IMR-90 (cell line): ENCODE measurements around the gene NDOR1. TPM values are rescaled to one million over a fixed set of nuclear protein-coding genes. Genes with fewer than 3 reads are reported as not detected.

Source experiments
- ATAC-seq: fragments of 200-7000 bp; cut with Tn5 transposase; 2 replicates; pipeline ENCODE4 v1.9.1; 2020; ENCODE audit warnings: low read depth, mild to moderate bottlenecking, moderate library complexity
- BruUV-seq: library from RNA; stranded (reverse); fragments of 400-500 nt; replicated peaks from 2 replicates; lab custom pipeline; 2021; lab: Mats Ljungman, UMichigan
- CTCF ChIA-PET: fragments of 300-600 bp; formaldehyde crosslinking; extraction: SDS; loops from one replicate; lab custom pipeline; 2021; ENCODE audit warnings: antibody characterized with exemption; lab: Yijun Ruan, JAX
- POLR2A ChIA-PET: fragments of 300-600 bp; sonication (Branson Sonifier 250); formaldehyde crosslinking; loops from one replicate; lab custom pipeline; 2022; ENCODE audit warnings: antibody characterized with exemption; ENCODE audit not compliant: unreplicated experiment; lab: Charles Lee
- DNase-seq: peaks from one replicate; pipeline ENCODE4 v3.0.0; 2013
- H2AFZ ChIP-seq: replicated peaks from 2 replicates; pipeline ENCODE3; 2013; ENCODE audit warnings: low read length, mild to moderate bottlenecking; ENCODE audit not compliant: poor library complexity
- H2AK5ac ChIP-seq: 2 replicates; pipeline ENCODE4 v1.6.1; 2013; ENCODE audit warnings: low read depth, low read length, inconsistent platforms
- H2AK9ac ChIP-seq: replicated peaks from 2 replicates; pipeline ENCODE3; 2013; ENCODE audit warnings: mild to moderate bottlenecking, low read depth, low read length, moderate library complexity; ENCODE audit not compliant: poor library complexity
- H2BK120ac ChIP-seq: 2 replicates; pipeline ENCODE4 v1.6.1; 2013; ENCODE audit warnings: low read depth, low read length, inconsistent platforms
- H2BK15ac ChIP-seq: 3 replicates; pipeline ENCODE4 v1.6.1; 2013; ENCODE audit warnings: low read depth, low read length, inconsistent platforms
- H2BK20ac ChIP-seq: 2 replicates; pipeline ENCODE4 v1.6.1; 2013; ENCODE audit warnings: low read depth, mild to moderate bottlenecking, inconsistent platforms, low read length, moderate library complexity
- H2BK5ac ChIP-seq: 2 replicates; pipeline ENCODE4 v1.6.1; 2013; ENCODE audit warnings: mild to moderate bottlenecking, low read depth, low read length, inconsistent platforms; ENCODE audit not compliant: poor library complexity, severe bottlenecking
- H3K14ac ChIP-seq: replicated peaks from 2 replicates; pipeline ENCODE4 v1.6.1; 2013; ENCODE audit warnings: low read depth, low read length, inconsistent platforms
- H3K18ac ChIP-seq: 2 replicates; pipeline ENCODE4 v1.6.1; 2013; ENCODE audit warnings: low read depth, low read length, control low read depth
- H3K23ac ChIP-seq: 2 replicates; pipeline ENCODE4 v1.6.1; 2013; ENCODE audit warnings: low read depth, low read length, inconsistent platforms
- H3K27ac ChIP-seq: 2 replicates; pipeline ENCODE4 v1.5.1; 2013; ENCODE audit warnings: mild to moderate bottlenecking, control low read depth, low read length; ENCODE audit not compliant: insufficient read depth
- H3K27me3 ChIP-seq: 2 replicates; pipeline ENCODE4 v1.6.1; 2013; ENCODE audit warnings: low read length; ENCODE audit not compliant: control insufficient read depth, insufficient read depth
- H3K36me3 ChIP-seq: 2 replicates; pipeline ENCODE4 v1.6.1; 2013; ENCODE audit warnings: low read length, mixed read lengths; ENCODE audit not compliant: control insufficient read depth, insufficient read depth
- H3K4ac ChIP-seq: 2 replicates; pipeline ENCODE4 v1.6.1; 2013; ENCODE audit warnings: low read depth, low read length, inconsistent platforms
- H3K4me1 ChIP-seq: 2 replicates; pipeline ENCODE4 v1.6.1; 2013; ENCODE audit warnings: low read length, mixed read lengths; ENCODE audit not compliant: control insufficient read depth, insufficient read depth
- H3K4me2 ChIP-seq: 2 replicates; pipeline ENCODE4 v1.6.1; 2013; ENCODE audit warnings: low read depth, mild to moderate bottlenecking, control low read depth, low read length, moderate library complexity
- H3K4me3 ChIP-seq: 2 replicates; pipeline ENCODE4 v1.5.1; 2013; ENCODE audit warnings: low read depth, mild to moderate bottlenecking, control low read depth, low read length, moderate library complexity; ENCODE audit not compliant: insufficient read depth
- H3K56ac ChIP-seq: 2 replicates; pipeline ENCODE4 v1.6.1; 2013; ENCODE audit warnings: low read length, inconsistent platforms; ENCODE audit not compliant: insufficient read depth; ENCODE audit errors: extremely low read depth
- H3K79me1 ChIP-seq, 2 experiments: 2 replicates each; pipeline ENCODE4 v1.6.1; 2013; ENCODE audit warnings: low read length in 2 of 2, inconsistent platforms in 1 of 2, low read depth in 1 of 2
- H3K9ac ChIP-seq: 2 replicates; pipeline ENCODE4 v1.6.1; 2013; ENCODE audit warnings: low read depth, low read length, control low read depth
- H3K9me1 ChIP-seq: 2 replicates; pipeline ENCODE4 v1.6.1; 2013; ENCODE audit warnings: low read length, inconsistent platforms; ENCODE audit not compliant: insufficient read depth
- H3K9me3 ChIP-seq: 2 replicates; pipeline ENCODE4 v1.6.1; 2013; ENCODE audit warnings: low read length; ENCODE audit not compliant: control insufficient read depth, insufficient read depth
- H4K20me1 ChIP-seq: 2 replicates; pipeline ENCODE4 v1.6.1; 2013; ENCODE audit warnings: low read length, inconsistent platforms; ENCODE audit not compliant: insufficient read depth
- H4K5ac ChIP-seq: 2 replicates; pipeline ENCODE4 v1.6.1; 2013; ENCODE audit warnings: mild to moderate bottlenecking, low read depth, low read length, control low read depth
- H4K8ac ChIP-seq, 2 experiments: 2 replicates each; pipeline ENCODE4 v1.6.1; 2013; ENCODE audit warnings: low read depth in 2 of 2, low read length in 2 of 2, control low read depth in 1 of 2, inconsistent platforms in 1 of 2
- H4K91ac ChIP-seq: 2 replicates; pipeline ENCODE4 v1.6.1; 2013; ENCODE audit warnings: low read depth, low read length, inconsistent platforms; ENCODE audit not compliant: insufficient read depth
- NFE2L2 ChIP-seq: fragments of 150-350 bp; IDR thresholded peaks from 2 replicates; pipeline ENCODE4 v1.6.1; 2016; ENCODE audit warnings: low read depth, mild to moderate bottlenecking, low read length
- POLR2A ChIP-seq: IDR thresholded peaks from 2 replicates; pipeline ENCODE4 v1.6.1; 2012; ENCODE audit warnings: mild to moderate bottlenecking, low read depth, low read length
- RFX5 ChIP-seq: IDR thresholded peaks from 2 replicates; pipeline ENCODE4 v1.8.0; 2012; ENCODE audit warnings: low read depth, mild to moderate bottlenecking, low read length, moderate library complexity
- SMC3 ChIP-seq: fragments of 150-350 bp; IDR thresholded peaks from 2 replicates; pipeline ENCODE4 v1.6.1; 2016; ENCODE audit warnings: low read depth, mild to moderate bottlenecking, antibody characterized with exemption, low read length, moderate library complexity
- WGBS, 2 experiments: methylation state at CpG; one replicate each; pipeline versions ENCODE4 v1.1.5 to v1.1.7; 2013; ENCODE audit warnings: missing lambda C conversion rate in 2 of 2; ENCODE audit not compliant: insufficient read length in 1 of 2; ENCODE audit errors: extremely low coverage in 2 of 2; 5-methylcytosine and 5-hydroxymethylcytosine counted together
- dilution Hi-C: fragments of 300-500 bp; cut with HindIII; formaldehyde crosslinking; loops from one replicate; pipeline ENCODE4 v1.14.3; 2018; ENCODE audit warnings: low sequenced_read_pairs; ENCODE audit not compliant: unreplicated experiment
- in situ Hi-C: fragments of 300-500 bp; cut with MboI; formaldehyde crosslinking; loops from 3 replicates; pipeline ENCODE4 v1.14.3; 2019; ENCODE audit warnings: low sequenced_read_pairs, inconsistent platforms, mixed read lengths
- intact Hi-C: fragments of 100-400 bp; cut with micrococcal nuclease; formaldehyde crosslinking; loops from 2 replicates; pipeline ENCODE4 v1.10.0; 2022
- polyA plus RNA-seq, 3 experiments: library from polyadenylated mRNA; depleted of rRNA; stranded (reverse); fragments of >200 nt; gene quantifications; 2 replicates each; pipeline ENCODE4 v1.2.3, GENCODE V29; 2012; ENCODE audit warnings: low replicate concordance in 1 of 3
- total RNA-seq: library from RNA; depleted of rRNA; stranded (reverse); fragments of >200 nt; gene quantifications from 2 replicates; pipeline ENCODE4 v1.2.3, GENCODE V29; 2012
- TF ChIP-seq, protein P1 (sequence below): fragments of 150-350 bp; IDR thresholded peaks from 2 replicates; pipeline ENCODE4 v1.6.1; 2017; ENCODE audit warnings: mild to moderate bottlenecking, antibody characterized with exemption, low read length, low read depth

NDOR1 gene
- total and polyA plus RNA-seq, 2 of the 4 experiments (the other 2 are of a cell fraction): 0.90 to 10.6 TPM

DNA sequence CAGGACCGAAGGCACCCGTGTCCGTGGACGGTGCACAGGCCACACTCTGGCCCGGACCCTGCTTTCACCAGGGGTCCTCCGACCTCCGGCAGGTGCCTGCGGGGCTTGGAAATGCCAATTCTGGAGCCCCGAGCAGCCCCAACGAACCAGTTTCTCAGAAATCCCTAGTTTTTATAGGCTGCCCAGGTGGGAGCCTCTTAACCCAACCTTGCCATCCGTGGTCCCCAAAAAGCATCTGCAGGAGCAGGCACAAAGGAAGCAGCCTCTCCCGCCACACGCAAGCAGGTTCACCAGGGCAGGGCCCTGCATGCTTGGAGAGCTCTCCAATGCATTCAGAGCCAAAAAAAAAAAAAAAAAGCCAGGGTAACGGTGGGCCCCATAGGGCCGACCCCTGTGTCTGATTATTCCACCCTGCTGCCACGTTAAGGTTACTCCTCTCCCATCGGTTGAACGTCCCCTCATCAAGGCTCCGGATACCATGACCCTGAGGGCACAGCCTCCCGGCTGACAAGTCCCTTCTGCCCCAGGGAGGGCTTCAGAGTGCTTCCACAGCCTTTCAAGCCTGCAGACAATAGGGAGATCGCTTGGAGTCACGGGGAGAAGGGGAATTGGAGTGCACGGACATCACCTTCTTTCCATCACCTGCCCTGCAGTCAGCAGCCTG lies 4.2 kb upstream of the NDOR1 start:
- BruUV-seq: no TSS peak
- dilution Hi-C loops (no loop called here), in situ Hi-C loops (no loop called here), intact Hi-C loops (no loop called here)
- H3K9me3 ChIP-seq: no peaks in the 10 kb centered on the region
- peak overlapping the region; percentile 93 for H3K9ac ChIP-seq
- DNase-seq (no peak), ATAC-seq (no peak)
- H3K23ac ChIP-seq: peak overlapping the region; percentile 68
- H4K5ac ChIP-seq: peak overlapping the region; percentile 83
- H3K79me1 ChIP-seq: peaks cover 34 to 81% of the 10 kb centered on the region in 2 experiments
- no peak overlapping the region for H2BK15ac ChIP-seq
- H2BK5ac ChIP-seq: peak overlapping the region; percentile 61
- peak overlapping the region; percentile 97 for H3K4ac ChIP-seq
- peak overlapping the region; percentile 93; the same call in 1 of the 2 replicates for H4K91ac ChIP-seq
- H3K27ac ChIP-seq: peak overlapping the region; percentile 91
- H2AK9ac ChIP-seq: peak overlapping the region; percentile 94
- 0 out of 2 replicates have a peak, but pooled peaks cover 2% of the 10 kb centered on the region for H3K9me1 ChIP-seq
- ChIA-PET CTCF (no interaction called here), POLR2A (interaction anchor here (0.6 to 0.9 kb wide), 3 partner anchors 12 to 39 kb away, joined by 3 to 16 read pairs (median 4); partner anchors contain the start of gene SSNA1)
- H3K4me1 ChIP-seq: peaks cover 24% of the 10 kb centered on the region
- H3K14ac ChIP-seq: peak overlapping the region; percentile 93
- H4K8ac ChIP-seq: peak overlapping the region; percentile 97 to 98
- H3K4me2 ChIP-seq: peak overlapping the region; percentile 86
- H3K56ac ChIP-seq: peak overlapping the region; percentile 25; the same call in 1 of the 2 replicates
- no peak for TF ChIP-seq NFE2L2
- no peak for TF ChIP-seq POLR2A
- TF ChIP-seq, protein P1, sequence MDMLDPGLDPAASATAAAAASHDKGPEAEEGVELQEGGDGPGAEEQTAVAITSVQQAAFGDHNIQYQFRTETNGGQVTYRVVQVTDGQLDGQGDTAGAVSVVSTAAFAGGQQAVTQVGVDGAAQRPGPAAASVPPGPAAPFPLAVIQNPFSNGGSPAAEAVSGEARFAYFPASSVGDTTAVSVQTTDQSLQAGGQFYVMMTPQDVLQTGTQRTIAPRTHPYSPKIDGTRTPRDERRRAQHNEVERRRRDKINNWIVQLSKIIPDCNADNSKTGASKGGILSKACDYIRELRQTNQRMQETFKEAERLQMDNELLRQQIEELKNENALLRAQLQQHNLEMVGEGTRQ: no peak
- no peak for TF ChIP-seq SMC3
- no peak for TF ChIP-seq RFX5
- no peaks in the 10 kb centered on the region for H3K36me3 ChIP-seq
- peak overlapping the region; percentile 88 for H3K4me3 ChIP-seq
- peaks cover 32% of the 10 kb centered on the region for H4K20me1 ChIP-seq
- no peak overlapping the region for H3K18ac ChIP-seq
- H2BK20ac ChIP-seq: no peak overlapping the region
- no peaks in the 10 kb centered on the region for H3K27me3 ChIP-seq
- 3% methylated on average over 7 of the region's 23 CpGs; no CpG with 5 or more reads in 1 of the 2 experiments for WGBS, 2 experiments
- H2AK5ac ChIP-seq: peak overlapping the region; percentile 98
- no peak overlapping the region for H2BK120ac ChIP-seq
- H2AFZ ChIP-seq: peak overlapping the region; percentile 100
